NCI-H2171 (cell line): ENCODE data around the gene DMAP1.
"Not testable (repeated sequence)": the region's sequence is repeated elsewhere in the genome, so short reads cannot be mapped to it uniquely, and the experiment has no call there.

Experiments
- DNase-seq: peaks from one replicate; lab custom pipeline; 2025; lab: John Stamatoyannopoulos, UW

The DMAP1 gene

GRCh38 chr1:44213222-44214112 is at the start of gene DMAP1:
Gene DMAP1, plus strand, starts transcription at chr1:44213471. Its CDS starts 283 bp downstream, at chr1:44213754.
- peak; percentile 86 for DNase-seq

- no peak for DNase-seq
Observed at GRCh38 chr1:44168520-44169098, 44.7 kb upstream of the DMAP1 start.

- no peak for DNase-seq
Observed at GRCh38 chr1:44170281-44170823, 42.9 kb upstream of the DMAP1 start.

GRCh38 chr1:44174630-44175029 is 38.6 kb upstream of the DMAP1 start:
- DNase-seq, result no peak

GRCh38 chr1:44200336-44200735 is 12.9 kb upstream of the DMAP1 start:
- DNase-seq, result no peak

- DNase-seq, result not testable (repeated sequence)
Observed at GRCh38 chr1:44206545-44206944, 6.7 kb upstream of the DMAP1 start.

- no peak for DNase-seq
Observed at GRCh38 chr1:44208226-44208625, 5.0 kb upstream of the DMAP1 start.

- no peak for DNase-seq
Observed at GRCh38 chr1:44210595-44210994, 2.7 kb upstream of the DMAP1 start.

GRCh38 chr1:44212355-44213221 is 683 bp upstream of the DMAP1 start:
- no peak for DNase-seq

- peak; percentile 37 for DNase-seq
Observed at GRCh38 chr1:44217809-44218410, 4.6 kb downstream of the DMAP1 start.

- DNase-seq, result no peak
Observed at GRCh38 chr1:44218503-44219300, 5.4 kb downstream of the DMAP1 start.

GRCh38 chr1:44219301-44219626 is 6.0 kb downstream of the DMAP1 start:
- no peak for DNase-seq

GRCh38 chr1:44220001-44220751 is 6.9 kb downstream of the DMAP1 start:
- DNase-seq, result no peak

- DNase-seq, result no peak
Observed at GRCh38 chr1:44220755-44221154, 7.5 kb downstream of the DMAP1 start.

GRCh38 chr1:44221769-44222168 is 8.5 kb downstream of the DMAP1 start:
- DNase-seq, result no peak

GRCh38 chr1:44222397-44223186 is 9.3 kb downstream of the DMAP1 start:
- DNase-seq, result no peak

- no peak for DNase-seq
Observed at GRCh38 chr1:44223187-44223610, 9.9 kb downstream of the DMAP1 start.

GRCh38 chr1:44225761-44226160 is 12.5 kb downstream of the DMAP1 start:
- DNase-seq, result no peak

- no peak for DNase-seq
Observed at GRCh38 chr1:44227211-44227610, 13.9 kb downstream of the DMAP1 start.
